OCI-LY3 (cell line): ENCODE data around the gene SCIN.
"Not testable (repeated sequence)": the region's sequence is repeated elsewhere in the genome, so short reads cannot be mapped to it uniquely, and the experiment has no call there.

ENCODE experiments used
- H2AFZ ChIP-seq: fragments of 200-600, 300-600 bp; shearing (Covaris generic); 2 replicates; pipeline ENCODE4 v1.6.0; 2014; ENCODE audit warnings: antibody characterized with exemption, low read depth, low read length
- H3K27ac ChIP-seq: fragments of 200-600, 300-600 bp; sonication (generic); 2 replicates; pipeline ENCODE4 v1.5.1; 2014; ENCODE audit warnings: mild to moderate bottlenecking, low read length, moderate library complexity, mixed read lengths
- H3K27me3 ChIP-seq: fragments of 200-600, 300-600 bp; sonication (generic); 2 replicates; pipeline ENCODE4 v1.6.1; 2014; ENCODE audit warnings: low read depth, low read length, mixed read lengths
- H3K36me3 ChIP-seq: fragments of 200-600, 300-600 bp; sonication (generic); replicated peaks from 2 replicates; pipeline ENCODE3; 2014; ENCODE audit warnings: low read depth, low read length, mixed read lengths
- H3K4me1 ChIP-seq: fragments of 300-600, 200-600 bp; sonication (generic); 2 replicates; pipeline ENCODE4 v1.6.1; 2014; ENCODE audit warnings: low read length, mixed read lengths
- H3K4me2 ChIP-seq: fragments of 200-600, 300-600 bp; sonication (generic); 2 replicates; pipeline ENCODE4 v1.6.1; 2014; ENCODE audit warnings: low read length, mixed read lengths
- H3K4me3 ChIP-seq: fragments of 300-600, 200-600 bp; sonication (generic); 2 replicates; pipeline ENCODE4 v1.5.1; 2014; ENCODE audit warnings: antibody characterized with exemption, mild to moderate bottlenecking, low read length, moderate library complexity
- H3K79me2 ChIP-seq: fragments of 300-600, 200-600 bp; shearing (Covaris generic); 2 replicates; pipeline ENCODE4 v1.6.1; 2014; ENCODE audit warnings: mild to moderate bottlenecking, low read length, mixed read lengths
- H3K9ac ChIP-seq: fragments of 300-600, 200-600 bp; shearing (Covaris generic); 2 replicates; pipeline ENCODE4 v1.6.0; 2014; ENCODE audit warnings: mild to moderate bottlenecking, low read length, moderate library complexity
- H3K9me3 ChIP-seq: fragments of 200-600, 300-600 bp; shearing (Covaris generic); 2 replicates; pipeline ENCODE4 v1.6.1; 2014; ENCODE audit warnings: low read length, mixed read lengths; ENCODE audit not compliant: insufficient read depth
- H4K20me1 ChIP-seq: fragments of 200-600, 300-600 bp; sonication (generic); 2 replicates; pipeline ENCODE4 v1.6.1; 2016; ENCODE audit warnings: low read length, mixed read lengths; ENCODE audit not compliant: insufficient read depth
- CTCF ChIP-seq: fragments of 200-600, 300-600 bp; sonication (generic); IDR thresholded peaks from 2 replicates; pipeline ENCODE4 v1.5.1; 2014; ENCODE audit warnings: antibody characterized with exemption, low read length, low read depth
- EZH2phosphoT487 ChIP-seq: fragments of 200-600 bp; shearing (Covaris generic); IDR thresholded peaks from 2 replicates; pipeline ENCODE4 v1.6.1; 2018; ENCODE audit warnings: antibody characterized with exemption, mixed run types, low read depth

SCIN gene

DNA sequence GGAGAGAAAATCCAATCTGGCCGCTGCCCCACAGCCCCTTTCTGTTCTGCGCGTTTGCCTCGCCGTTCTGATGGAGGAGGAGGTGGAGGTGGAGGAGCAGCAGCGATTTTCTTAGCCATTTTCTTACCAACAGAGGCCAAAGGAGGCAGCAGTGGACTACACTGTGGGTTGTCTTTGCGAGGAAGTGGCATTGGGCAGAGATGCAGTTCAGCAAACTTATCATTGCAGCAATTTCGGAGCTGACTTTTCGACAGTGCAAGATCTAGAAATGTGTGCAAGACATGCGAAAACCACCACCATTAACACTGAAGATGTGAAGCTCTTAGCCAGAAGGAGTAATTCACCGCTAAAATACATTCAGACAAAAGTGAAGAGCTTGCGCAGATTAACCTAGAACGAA is 115.0 kb downstream of the SCIN start:
- no peaks in the 10 kb centered on the region for H4K20me1 ChIP-seq
- no peak overlapping the region for H3K9ac ChIP-seq
- H3K36me3 ChIP-seq, result no peaks in the 10 kb centered on the region
- H3K4me3 ChIP-seq, result no peak overlapping the region
- H3K4me1 ChIP-seq, result peaks cover 7% of the 10 kb centered on the region; the same call in 1 of the 2 replicates
- no peaks in the 10 kb centered on the region for H3K27me3 ChIP-seq
- no peaks in the 10 kb centered on the region for H3K9me3 ChIP-seq
- H2AFZ ChIP-seq, result no peak overlapping the region
- H3K27ac ChIP-seq, result no peak overlapping the region
- TF ChIP-seq CTCF (no peak), EZH2phosphoT487 (no peak)
- no peak overlapping the region for H3K4me2 ChIP-seq
- H3K79me2 ChIP-seq, result no peaks in the 10 kb centered on the region

DNA sequence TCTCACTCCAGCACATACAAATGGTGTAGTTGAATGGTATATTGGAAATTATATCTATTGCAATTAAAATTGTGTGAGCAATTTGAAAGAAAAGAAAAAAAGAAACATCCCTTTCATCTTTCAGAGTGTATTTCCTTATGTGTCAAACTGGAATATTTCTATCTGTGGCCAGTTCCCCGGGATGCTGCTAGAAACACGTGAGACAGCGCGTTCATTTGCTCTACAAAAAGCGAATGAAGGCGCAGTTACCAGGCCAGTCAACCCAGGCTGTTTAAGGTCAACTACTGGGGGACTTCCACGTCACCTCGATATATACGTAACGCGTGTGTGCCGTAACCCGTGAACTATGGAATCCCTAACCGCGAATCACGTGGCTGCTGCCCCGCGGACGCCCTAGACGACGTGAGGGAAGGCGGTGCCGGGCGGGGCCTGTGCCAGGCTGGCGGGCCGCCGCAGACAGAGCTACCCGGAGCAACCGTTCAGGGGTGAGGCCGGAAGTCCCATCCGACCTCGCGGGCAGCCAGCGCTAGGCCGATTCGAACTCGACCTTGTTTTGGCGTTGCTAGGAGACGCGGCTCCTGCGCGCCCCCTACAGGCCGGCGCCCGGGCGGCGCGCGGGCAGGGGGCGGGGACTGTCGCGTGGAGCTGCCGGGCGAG is 115.8 kb downstream of the SCIN start:
- no peak overlapping the region for H2AFZ ChIP-seq
- no peaks in the 10 kb centered on the region for H3K36me3 ChIP-seq
- no peak overlapping the region for H3K4me3 ChIP-seq
- H3K27ac ChIP-seq, result no peak overlapping the region
- H3K79me2 ChIP-seq, result no peaks in the 10 kb centered on the region
- H3K4me1 ChIP-seq, result peaks cover 7% of the 10 kb centered on the region; the same call in 1 of the 2 replicates
- H3K4me2 ChIP-seq, result no peak overlapping the region
- H3K27me3 ChIP-seq, result no peaks in the 10 kb centered on the region
- no peaks in the 10 kb centered on the region for H4K20me1 ChIP-seq
- no peak for TF ChIP-seq CTCF
- TF ChIP-seq EZH2phosphoT487, result no peak
- no peaks in the 10 kb centered on the region for H3K9me3 ChIP-seq
- no peak overlapping the region for H3K9ac ChIP-seq

GRCh38 chr7:12686891-12687717 is 116.6 kb downstream of the SCIN start, which contains the start of gene ARL4A:
TSS of gene ARL4A (plus strand) at chr7:12687633. CDS start at chr7:12688255, 622 bp downstream.
- no peak within 1 kb of the TSS for H3K4me2 ChIP-seq
- no peaks in the 10 kb centered on the region for H3K9me3 ChIP-seq
- no peaks in the 10 kb centered on the region for H3K36me3 ChIP-seq
- H3K4me3 ChIP-seq, result no peak within 1 kb of the TSS
- no peak for TF ChIP-seq EZH2phosphoT487
- peaks cover 7% of the 10 kb centered on the region; the same call in 1 of the 2 replicates for H3K4me1 ChIP-seq
- H3K27ac ChIP-seq, result no peak within 1 kb of the TSS
- H3K9ac ChIP-seq, result no peak within 1 kb of the TSS
- H3K79me2 ChIP-seq, result no peaks in the 10 kb centered on the region
- no peaks in the 10 kb centered on the region for H4K20me1 ChIP-seq
- no peaks in the 10 kb centered on the region for H3K27me3 ChIP-seq
- no peak within 1 kb of the TSS for H2AFZ ChIP-seq

- no peaks in the 10 kb centered on the region for H3K9me3 ChIP-seq
- no peak overlapping the region for H3K4me3 ChIP-seq
- no peaks in the 10 kb centered on the region for H4K20me1 ChIP-seq
- no peaks in the 10 kb centered on the region for H3K79me2 ChIP-seq
- H3K27me3 ChIP-seq, result no peaks in the 10 kb centered on the region
- peaks cover 7% of the 10 kb centered on the region; the same call in 1 of the 2 replicates for H3K4me1 ChIP-seq
- H3K36me3 ChIP-seq, result no peaks in the 10 kb centered on the region
- no peak overlapping the region for H3K4me2 ChIP-seq
- H3K9ac ChIP-seq, result no peak overlapping the region
- no peak overlapping the region for H3K27ac ChIP-seq
- H2AFZ ChIP-seq, result no peak overlapping the region
- no peak for TF ChIP-seq CTCF
- TF ChIP-seq EZH2phosphoT487, result no peak
Observed at GRCh38 chr7:12687718-12688171, 117.2 kb downstream of the SCIN start.

GRCh38 chr7:12688485-12689170 is 118.1 kb downstream of the SCIN start:
- not testable (repeated sequence) for H3K36me3 ChIP-seq, H3K4me3 ChIP-seq, H3K79me2 ChIP-seq

More at GRCh38 chr7:12688485-12689170, 118.1 kb downstream of the SCIN start:
- not testable (repeated sequence) for H2AFZ ChIP-seq, H3K4me2 ChIP-seq, H4K20me1 ChIP-seq, H3K4me1 ChIP-seq, H3K9me3 ChIP-seq, H3K27me3 ChIP-seq, H3K9ac ChIP-seq, H3K27ac ChIP-seq
